Effector CD8-positive, alpha-beta T cell (primary cell): Measurements from ENCODE around the gene ARMS2.

Source experiments
- DNase-seq: peaks from one replicate; lab custom pipeline; 2025; lab: John Stamatoyannopoulos, UW

ARMS2 gene

GRCh38 chr10:122450353-122450990 lies 4.0 kb upstream of the ARMS2 start:
- DNase-seq = no peak

DNA sequence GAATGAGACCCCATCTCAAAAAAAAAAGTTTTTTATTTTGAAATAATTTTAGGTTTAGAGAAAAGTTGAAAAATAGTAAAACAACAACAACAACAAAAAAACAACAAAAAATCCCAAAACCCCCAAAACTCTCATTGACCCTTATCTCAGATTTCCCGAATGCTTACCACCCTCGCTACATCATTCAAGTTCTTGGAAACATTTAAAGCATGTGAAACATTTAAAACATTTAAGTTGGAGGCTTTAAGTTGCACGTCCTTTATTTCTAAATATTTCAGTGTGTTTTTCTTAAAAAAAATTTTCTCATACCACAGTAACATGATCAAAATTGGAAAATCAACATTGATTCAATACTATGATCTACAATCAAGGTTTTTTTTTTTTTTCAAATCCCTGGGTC lies 382 bp upstream of the ARMS2 start:
- no peak for DNase-seq

GRCh38 chr10:122455376-122456079 lies 1.1 kb downstream of the ARMS2 start:
- no peak for DNase-seq

- DNase-seq = no peak
These were observed 3.5 kb downstream of the ARMS2 start for GRCh38 chr10:122457934-122458333.

DNA sequence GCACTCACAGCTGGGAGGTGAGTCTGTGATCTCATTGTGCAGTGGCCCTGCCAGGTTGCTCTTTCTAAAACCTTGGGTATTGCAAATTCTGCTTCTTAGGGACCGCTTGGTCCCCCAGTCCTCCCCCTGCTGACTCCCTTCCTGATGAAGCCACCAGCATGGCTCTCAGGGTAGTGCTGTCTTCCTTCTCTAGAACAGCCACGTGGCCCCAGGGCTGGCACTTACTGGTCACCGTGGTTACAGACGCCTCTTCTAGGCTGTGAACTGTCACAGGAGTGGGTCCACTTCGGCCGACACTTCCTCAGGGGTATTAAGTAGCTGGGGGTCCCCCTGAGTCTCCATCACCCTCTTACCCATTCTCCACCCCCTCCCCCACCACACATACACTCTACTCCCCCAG lies 4.2 kb downstream of the ARMS2 start:
- no peak for DNase-seq

DNA sequence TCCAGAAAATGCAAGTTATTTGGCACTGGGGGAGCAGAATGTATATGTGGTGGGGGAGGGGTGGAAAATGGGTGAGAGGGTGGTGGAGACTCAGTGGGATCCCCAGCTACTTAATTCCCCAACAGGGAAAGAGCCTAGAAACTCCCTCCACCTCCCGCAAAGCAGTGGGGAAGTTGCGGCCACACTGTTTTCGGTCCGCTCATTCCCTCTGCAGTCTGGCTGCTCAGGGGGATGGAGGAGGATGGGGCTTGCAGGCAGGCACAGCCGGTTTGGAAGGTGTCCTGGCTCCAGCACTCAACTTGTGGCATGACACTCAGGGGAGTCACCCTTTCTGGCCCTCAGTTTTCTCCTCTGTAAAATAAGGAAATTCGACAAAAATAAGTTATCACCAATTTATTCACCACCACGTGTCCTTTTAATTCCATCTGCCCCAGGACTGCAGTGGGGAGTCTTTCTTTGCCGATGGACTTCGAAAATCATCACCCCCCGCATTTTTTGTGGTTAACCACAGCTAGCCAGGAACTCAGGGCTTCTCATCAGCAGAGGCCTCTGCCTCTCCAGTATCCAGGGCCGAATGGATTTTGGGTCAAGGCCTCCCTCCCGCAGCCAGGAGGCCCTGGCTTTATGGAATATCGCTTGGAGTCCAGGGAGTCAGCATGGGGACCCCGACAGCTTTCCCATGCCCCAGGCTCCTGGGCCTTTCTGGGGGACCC lies 5.3 kb downstream of the ARMS2 start:
- DNase-seq = no peak

DNA sequence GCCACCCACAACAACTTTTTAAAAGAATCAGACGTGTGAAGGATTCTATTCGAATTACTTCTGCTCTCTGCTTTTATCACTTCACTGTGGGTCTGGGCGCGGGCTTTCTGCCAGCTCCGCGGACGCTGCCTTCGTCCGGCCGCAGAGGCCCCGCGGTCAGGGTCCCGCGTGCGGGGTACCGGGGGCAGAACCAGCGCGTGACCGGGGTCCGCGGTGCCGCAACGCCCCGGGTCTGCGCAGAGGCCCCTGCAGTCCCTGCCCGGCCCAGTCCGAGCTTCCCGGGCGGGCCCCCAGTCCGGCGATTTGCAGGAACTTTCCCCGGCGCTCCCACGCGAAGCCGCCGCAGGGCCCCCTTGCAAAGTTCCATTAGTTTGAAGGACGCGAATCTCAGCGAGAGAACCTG lies 6.4 kb downstream of the ARMS2 start:
- DNase-seq = no peak

DNA sequence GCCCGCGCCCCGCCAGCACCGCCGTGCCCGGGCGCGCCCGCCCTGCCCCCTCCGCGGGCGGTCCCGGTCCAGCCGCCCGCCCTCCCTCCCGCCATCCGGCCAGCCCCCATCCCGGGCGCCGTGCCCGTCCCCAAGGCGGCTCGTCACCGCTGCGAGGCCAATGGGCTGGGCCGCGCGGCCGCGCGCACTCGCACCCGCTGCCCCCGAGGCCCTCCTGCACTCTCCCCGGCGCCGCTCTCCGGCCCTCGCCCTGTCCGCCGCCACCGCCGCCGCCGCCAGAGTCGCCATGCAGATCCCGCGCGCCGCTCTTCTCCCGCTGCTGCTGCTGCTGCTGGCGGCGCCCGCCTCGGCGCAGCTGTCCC lies 6.9 kb downstream of the ARMS2 start, which contains the start of gene HTRA1:
HTRA1 (plus strand) TSS at position 187 of the 362 bp plus-strand sequence; CDS start at position 287, 100 bp downstream.
- DNase-seq = no peak

- no peak for DNase-seq
These were observed 7.5 kb downstream of the ARMS2 start for GRCh38 chr10:122461729-122462532.

DNA sequence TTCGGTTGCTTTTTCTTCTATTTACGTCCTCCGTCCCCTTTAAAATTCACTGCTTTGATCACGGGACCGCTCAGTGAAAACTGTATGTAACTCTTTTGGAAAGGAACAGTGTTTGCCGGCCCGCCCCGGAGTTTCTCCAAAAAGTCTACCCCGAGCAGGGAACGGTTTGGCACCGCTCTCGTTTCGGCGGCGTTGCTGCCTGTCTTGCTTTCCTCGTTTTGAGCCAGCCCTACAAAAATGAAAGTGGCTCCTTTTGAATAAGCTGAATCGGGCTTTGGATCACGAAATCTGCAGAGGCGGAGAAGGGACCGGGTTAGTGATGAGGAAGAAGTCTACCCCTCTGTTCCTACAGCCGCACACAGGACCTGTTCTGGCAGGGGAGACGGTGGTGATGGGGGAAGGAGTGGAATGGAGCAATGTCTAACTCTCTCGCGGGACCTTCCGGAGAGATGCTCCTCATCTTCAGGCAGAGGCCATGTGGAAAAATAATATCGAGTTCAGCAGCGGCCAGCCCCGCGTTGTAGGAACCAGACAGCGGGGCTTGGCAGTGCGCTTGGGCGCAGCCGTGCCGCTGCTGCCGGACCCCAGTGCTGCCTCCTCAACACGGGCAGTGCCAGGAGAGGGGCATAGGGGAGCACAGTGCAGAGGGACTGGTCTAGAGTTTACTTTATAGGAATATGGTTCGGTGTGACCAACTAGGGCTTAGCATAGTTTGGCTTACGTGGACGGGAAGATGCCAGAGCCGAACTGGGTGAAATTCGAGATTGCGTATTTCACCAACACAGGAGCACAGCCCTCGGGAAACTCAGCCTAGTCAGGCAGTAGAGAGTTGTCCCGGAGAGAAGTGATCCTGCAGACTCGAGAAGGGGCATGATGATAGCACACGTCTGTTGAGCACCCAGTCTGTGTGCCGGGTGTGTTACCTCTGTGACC lies 8.3 kb downstream of the ARMS2 start:
- DNase-seq = no peak

GRCh38 chr10:122463466-122464249 lies 9.2 kb downstream of the ARMS2 start:
- DNase-seq = no peak

DNA sequence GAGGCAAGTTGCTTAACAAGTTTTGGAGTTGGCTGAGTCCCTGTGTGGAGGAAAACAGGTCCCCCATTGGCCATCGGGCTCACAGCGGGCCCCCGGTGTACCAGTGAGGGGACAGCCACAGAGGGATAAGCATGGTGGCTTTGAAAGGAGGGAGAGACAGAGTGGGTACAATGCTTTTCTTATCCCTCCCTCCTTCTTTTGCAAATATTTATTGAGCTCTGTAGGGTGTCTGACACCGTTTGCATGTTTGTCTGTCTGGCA lies 9.7 kb downstream of the ARMS2 start:
- DNase-seq = no peak

GRCh38 chr10:122464586-122464985 lies 10.1 kb downstream of the ARMS2 start:
- no peak for DNase-seq

GRCh38 chr10:122465401-122466040 lies 11.1 kb downstream of the ARMS2 start:
- no peak for DNase-seq

DNA sequence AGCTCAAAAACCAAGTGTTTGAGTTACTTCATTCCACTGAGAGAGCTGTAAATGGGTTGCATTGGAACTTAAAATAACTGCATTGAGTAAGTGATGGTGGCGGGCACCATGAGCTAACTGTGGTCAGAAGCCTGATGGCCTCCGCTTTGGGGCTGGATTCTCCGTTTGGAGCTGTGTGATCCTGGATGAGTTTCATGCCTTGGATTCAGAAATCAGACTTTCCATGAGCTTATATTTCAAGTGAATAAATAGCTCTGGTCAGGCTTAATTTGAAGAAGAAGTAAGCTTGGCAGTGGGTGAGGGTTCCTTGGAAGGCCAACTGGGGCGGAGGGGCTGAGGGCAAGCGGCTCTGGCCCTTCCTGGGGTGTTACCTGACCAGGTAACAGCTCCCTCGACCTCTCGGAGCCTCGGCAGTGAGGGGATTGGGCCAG lies 12.5 kb downstream of the ARMS2 start:
- DNase-seq = no peak

- no peak for DNase-seq
These were observed 13.2 kb downstream of the ARMS2 start for GRCh38 chr10:122467701-122468100.

- DNase-seq = no peak
These were observed 14.0 kb downstream of the ARMS2 start for GRCh38 chr10:122468307-122468925.

- no peak for DNase-seq
These were observed 14.7 kb downstream of the ARMS2 start for GRCh38 chr10:122468926-122469781.

- DNase-seq = no peak
These were observed 15.4 kb downstream of the ARMS2 start for GRCh38 chr10:122469848-122470247.
